ENCODE measurements around the gene POU6F2. TPM values are rescaled to one million over a fixed set of nuclear protein-coding genes. Genes with fewer than 3 reads are reported as not detected.

The POU6F2 gene
- total RNA-seq, 2 experiments from 2014 or later = not detected

- no peaks in the 10 kb centered on the region for H3K4me1 Mint-ChIP-seq (ENCODE audit: low read depth)
- intact Hi-C loops (cut with micrococcal nuclease) = no loop called here
- TF ChIP-seq CTCF (IDR thresholded peaks at IDR 0.05) = no peak
- DNase-seq = no peak
- ChIA-PET POLR2A (no interaction called here), CTCF (no interaction called here)
- H3K4me3 Mint-ChIP-seq = no peak overlapping the region
- ATAC-seq = no peak
- H3K9me3 Mint-ChIP-seq = no peaks in the 10 kb centered on the region
- H3K27ac Mint-ChIP-seq = no peak overlapping the region
- no peaks in the 10 kb centered on the region for H3K36me3 Mint-ChIP-seq (ENCODE audit: low read depth)
- no peaks in the 10 kb centered on the region for H3K27me3 Mint-ChIP-seq
Observed at GRCh38 chr7:39125846-39126245, 148.1 kb downstream of the POU6F2 start.

GRCh38 chr7:39127058-39127457, 149.3 kb downstream of the POU6F2 start:
- TF ChIP-seq CTCF (IDR thresholded peaks at IDR 0.05) = no peak
- POLR2A ChIA-PET = no interaction called here
- ATAC-seq (no peak), DNase-seq (no peak)
- H3K27ac Mint-ChIP-seq = no peak overlapping the region
- H3K9me3 Mint-ChIP-seq = no peaks in the 10 kb centered on the region
- H3K4me1 Mint-ChIP-seq (ENCODE audit: low read depth) = no peaks in the 10 kb centered on the region
- H3K4me3 Mint-ChIP-seq = no peak overlapping the region
- CTCF ChIA-PET = no interaction called here
- H3K36me3 Mint-ChIP-seq (ENCODE audit: low read depth) = no peaks in the 10 kb centered on the region
- intact Hi-C loops (cut with micrococcal nuclease) = no loop called here
- H3K27me3 Mint-ChIP-seq = no peaks in the 10 kb centered on the region

GRCh38 chr7:39128287-39128843, 150.7 kb downstream of the POU6F2 start:
- no peak for ATAC-seq
- intact Hi-C loops (cut with micrococcal nuclease) = no loop called here
- Mint-ChIP-seq H3K27ac (no peak overlapping the region), H3K9me3 (no peaks in the 10 kb centered on the region), H3K4me1 (ENCODE audit: low read depth) (no peaks in the 10 kb centered on the region), H3K27me3 (no peaks in the 10 kb centered on the region), H3K36me3 (ENCODE audit: low read depth) (no peaks in the 10 kb centered on the region), H3K4me3 (no peak overlapping the region)
- ChIA-PET POLR2A (no interaction called here), CTCF (no interaction called here)
- no peak for TF ChIP-seq CTCF (IDR thresholded peaks at IDR 0.05)
- DNase-seq = no peak

- DNase-seq = no peak
- ChIA-PET CTCF (no interaction called here), POLR2A (no interaction called here)
- Mint-ChIP-seq H3K27me3 (no peaks in the 10 kb centered on the region), H3K27ac (no peak overlapping the region), H3K9me3 (no peaks in the 10 kb centered on the region), H3K4me3 (no peak overlapping the region), H3K36me3 (ENCODE audit: low read depth) (no peaks in the 10 kb centered on the region), H3K4me1 (ENCODE audit: low read depth) (no peaks in the 10 kb centered on the region)
- ATAC-seq = no peak
- no peak for TF ChIP-seq CTCF (IDR thresholded peaks at IDR 0.05)
- intact Hi-C loops (cut with micrococcal nuclease) = no loop called here
Observed at GRCh38 chr7:39130274-39130673, 152.6 kb downstream of the POU6F2 start.

GRCh38 chr7:39130857-39131526, 153.3 kb downstream of the POU6F2 start:
- H3K27ac Mint-ChIP-seq = no peak overlapping the region
- no peak for TF ChIP-seq CTCF (IDR thresholded peaks at IDR 0.05)
- no peak for DNase-seq
- intact Hi-C loops (cut with micrococcal nuclease) = no loop called here
- CTCF ChIA-PET = no interaction called here
- no peak for ATAC-seq
- no peaks in the 10 kb centered on the region for H3K36me3 Mint-ChIP-seq (ENCODE audit: low read depth)
- POLR2A ChIA-PET = no interaction called here
- H3K4me3 Mint-ChIP-seq = no peak overlapping the region
- H3K27me3 Mint-ChIP-seq = no peaks in the 10 kb centered on the region
- H3K4me1 Mint-ChIP-seq (ENCODE audit: low read depth) = no peaks in the 10 kb centered on the region
- no peaks in the 10 kb centered on the region for H3K9me3 Mint-ChIP-seq
